Mucosa of descending colon (tissue), 3 donors: ENCODE results near the gene BTBD2. TPM values are rescaled to one million over a fixed set of nuclear protein-coding genes. Genes with fewer than 3 reads are reported as not detected.

Experiments used
- ATAC-seq: fragments of 200-7000 bp; cut with Tn5 transposase; one replicate; pipeline ENCODE4 v1.9.1; 2020; ENCODE audit warnings: mild to moderate bottlenecking, moderate library complexity
- DNase-seq, 3 donors: peaks; one replicate each; pipeline ENCODE4 v3.0.0-alpha.2; 2020
- H3K36me3 ChIP-seq: fragments of 200-600 bp; one replicate; pipeline ENCODE4 v1.8.0; 2021; ENCODE audit warnings: low read depth, mild to moderate bottlenecking
- H3K4me1 ChIP-seq: fragments of 200-600 bp; one replicate; pipeline ENCODE4 v1.8.0; 2021; ENCODE audit warnings: low read depth, mild to moderate bottlenecking
- H3K4me3 ChIP-seq: fragments of 200-600 bp; one replicate; pipeline ENCODE4 v1.8.0; 2021; ENCODE audit warnings: mild to moderate bottlenecking
- H3K9me3 ChIP-seq: fragments of 200-600 bp; one replicate; pipeline ENCODE4 v1.8.0; 2021; ENCODE audit warnings: mild to moderate bottlenecking
- CTCF ChIP-seq: fragments of 200-600 bp; IDR thresholded peaks from one replicate; pipeline ENCODE4 v1.8.0; 2022; ENCODE audit warnings: antibody characterized with exemption, mild to moderate bottlenecking
- intact Hi-C, 2 donors: fragments of 100-400 bp; cut with DNase I in 1 of 2; cut with micrococcal nuclease in 1 of 2; formaldehyde crosslinking; loops; one replicate each; pipeline versions ENCODE4 v1.11.0 to v1.11.1; 2022; cut with DNase I, micrococcal nuclease
- total RNA-seq, 3 donors: library from RNA; stranded (reverse); fragmentation: NEBNext Ultra II Directional in 2 of 3; extraction: Animal tissue kit (Norgen Biotek cat#: 25700) in 2 of 3; gene quantifications; one replicate each; pipeline versions ENCODE4 v1.2.1 to v1.2.4, GENCODE V29; 2021 to 2023
- donor health status: DM: no; HTN: no; CAD: no; lungs with moderate emphysema.
- donor health status: DM: no; HTN: no; CAD: no.
- donor health status: DM: no; HTN: yes; CAD: no.

Gene BTBD2
- total RNA-seq, 3 donors from 2014 or later, result 66.0 to 82.3 (median 71.5) TPM

DNA sequence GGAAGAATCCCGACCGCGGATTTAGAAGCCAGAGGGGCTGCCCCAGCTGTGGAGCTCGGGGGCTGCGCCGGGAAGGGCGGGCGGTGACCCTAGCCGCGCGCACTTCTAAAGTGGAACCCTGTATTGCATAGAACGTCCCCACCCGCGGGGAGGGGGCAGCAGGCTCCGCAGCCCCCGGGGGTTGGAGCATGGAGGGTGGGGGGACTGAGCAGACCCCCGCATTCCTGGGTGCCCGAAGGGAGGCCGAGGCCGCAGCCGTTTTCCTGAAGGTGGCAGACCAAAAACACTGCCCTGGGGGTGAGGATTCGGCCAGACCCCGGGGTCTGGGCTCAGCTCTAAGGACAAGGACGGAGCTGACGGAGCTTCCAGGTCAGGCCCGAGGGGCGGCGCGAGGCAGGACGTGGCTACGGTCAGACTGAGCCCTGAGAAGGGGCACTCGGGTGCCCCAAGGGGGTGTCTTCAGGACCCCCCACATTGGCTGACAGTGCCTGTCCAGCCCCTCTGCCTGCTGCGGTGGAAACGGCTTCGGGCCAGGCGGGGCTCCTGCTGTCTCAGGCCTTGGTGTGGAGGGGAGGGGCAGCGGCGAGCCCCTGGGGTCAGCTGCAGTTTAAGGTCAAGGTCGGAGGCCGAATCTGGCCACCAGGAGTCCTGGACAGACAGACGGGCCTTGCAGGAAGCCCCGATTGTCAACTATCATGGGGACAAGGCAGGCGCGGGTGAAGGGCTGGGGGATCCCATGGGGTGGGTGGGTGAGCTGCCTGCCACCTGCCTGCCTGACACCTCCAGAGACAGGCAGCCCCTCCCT is 23.0 kb upstream of the BTBD2 start:
- peaks cover 9% of the 10 kb centered on the region for H3K9me3 ChIP-seq
- peaks cover 31% of the 10 kb centered on the region for H3K4me1 ChIP-seq
- no peak for ATAC-seq
- intact Hi-C loops, result no loop called here
- no peak overlapping the region for H3K4me3 ChIP-seq
- peaks cover 10% of the 10 kb centered on the region for H3K36me3 ChIP-seq
- no peak for TF ChIP-seq CTCF
- DNase-seq, result peak in 2 of 3 donors; percentile 39 to 59

DNA sequence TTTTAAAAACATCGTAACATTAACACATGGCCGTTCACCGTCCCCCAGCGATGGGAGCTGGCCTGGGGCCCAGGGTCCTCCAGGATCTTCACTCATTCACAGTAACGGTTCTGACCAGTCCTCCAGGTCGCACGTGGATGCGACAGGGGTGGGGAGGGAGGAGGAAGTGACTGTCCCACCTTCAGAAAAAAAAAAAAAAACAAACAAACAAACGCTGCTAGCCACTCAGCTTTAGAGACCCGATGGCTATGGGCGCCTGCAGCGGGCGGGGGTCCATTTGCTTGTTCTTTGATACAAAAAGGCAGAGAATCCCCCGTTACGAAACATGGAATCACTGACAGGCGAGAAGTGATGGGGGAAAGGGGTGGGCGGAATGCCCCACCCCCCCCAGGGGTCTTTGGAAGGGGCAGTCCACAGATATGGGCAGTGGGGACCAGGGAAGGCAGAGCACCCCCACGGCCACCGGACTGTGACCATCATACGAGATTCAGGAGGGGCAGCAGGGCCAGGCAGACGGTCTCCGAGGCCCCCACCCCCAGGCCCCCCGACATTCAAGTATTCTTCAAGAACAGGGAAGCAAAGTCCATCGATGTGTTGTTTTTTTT is 22.2 kb upstream of the BTBD2 start:
- H3K4me3 ChIP-seq, result no peak overlapping the region
- TF ChIP-seq CTCF, result no peak
- ATAC-seq (no peak), DNase-seq (peak in 2 of 3 donors; percentile 33 to 50)
- peaks cover 9% of the 10 kb centered on the region for H3K9me3 ChIP-seq
- H3K36me3 ChIP-seq, result peaks cover 10% of the 10 kb centered on the region
- peaks cover 30% of the 10 kb centered on the region for H3K4me1 ChIP-seq
- intact Hi-C loops, result no loop called here

GRCh38 chr19:2036424-2036823 is 20.9 kb upstream of the BTBD2 start:
- DNase-seq (peak in 1 of 3 donors; percentile 47), ATAC-seq (no peak)
- Histone ChIP-seq H3K9me3 (peaks cover 9% of the 10 kb centered on the region), H3K4me1 (peaks cover 33% of the 10 kb centered on the region), H3K36me3 (peaks cover 10% of the 10 kb centered on the region), H3K4me3 (no peak overlapping the region)
- TF ChIP-seq CTCF, result no peak
- intact Hi-C loops, result no loop called here

- H3K4me1 ChIP-seq, result peaks cover 35% of the 10 kb centered on the region
- no peak for ATAC-seq
- peak in 2 of 3 donors; percentile 32 to 61 for DNase-seq
These were observed 20.1 kb upstream of the BTBD2 start for GRCh38 chr19:2035590-2035991.

More at GRCh38 chr19:2035590-2035991, 20.1 kb upstream of the BTBD2 start:
- Histone ChIP-seq H3K36me3 (peaks cover 8% of the 10 kb centered on the region), H3K4me3 (no peak overlapping the region), H3K9me3 (peaks cover 9% of the 10 kb centered on the region)
- TF ChIP-seq CTCF, result no peak
- intact Hi-C loops, result no loop called here
